Measurements from ENCODE around the gene MGAT5.

MGAT5 gene

DNA sequence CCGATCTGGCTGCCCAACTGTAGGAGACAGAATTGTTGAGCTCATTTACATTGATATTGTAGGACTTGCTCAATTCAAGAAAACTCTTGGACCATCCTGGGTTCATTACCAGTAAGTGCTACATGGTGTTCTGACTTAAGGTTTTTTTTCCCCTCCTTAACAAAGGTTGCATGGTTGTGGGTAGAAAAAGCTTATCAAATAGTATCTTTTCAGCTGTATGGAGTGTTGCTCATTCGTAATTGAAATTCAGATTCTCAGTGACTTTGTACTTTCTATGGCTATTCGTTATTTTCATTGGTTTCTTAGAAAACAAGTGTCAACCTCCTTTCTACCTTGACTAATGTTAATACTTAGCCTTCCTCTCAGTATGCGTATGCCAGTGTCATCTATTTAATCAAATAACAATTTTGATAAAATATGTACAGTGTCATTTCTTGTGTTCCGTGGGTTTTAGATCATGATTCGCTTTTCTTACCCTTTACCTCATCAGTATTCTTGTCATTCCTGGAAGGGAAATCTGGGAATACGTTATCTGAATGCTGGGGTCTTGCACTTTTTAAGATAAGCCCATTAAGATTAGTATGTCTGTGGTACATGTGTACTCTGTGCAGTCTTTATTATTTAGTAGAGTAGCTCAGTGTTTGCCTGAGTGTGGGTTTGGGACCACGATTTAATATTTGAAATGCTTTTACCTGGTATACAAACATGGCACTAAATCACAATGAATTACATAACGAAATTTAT is 91.3 kb downstream of the MGAT5 start:
- no peak for DNase-seq

DNA sequence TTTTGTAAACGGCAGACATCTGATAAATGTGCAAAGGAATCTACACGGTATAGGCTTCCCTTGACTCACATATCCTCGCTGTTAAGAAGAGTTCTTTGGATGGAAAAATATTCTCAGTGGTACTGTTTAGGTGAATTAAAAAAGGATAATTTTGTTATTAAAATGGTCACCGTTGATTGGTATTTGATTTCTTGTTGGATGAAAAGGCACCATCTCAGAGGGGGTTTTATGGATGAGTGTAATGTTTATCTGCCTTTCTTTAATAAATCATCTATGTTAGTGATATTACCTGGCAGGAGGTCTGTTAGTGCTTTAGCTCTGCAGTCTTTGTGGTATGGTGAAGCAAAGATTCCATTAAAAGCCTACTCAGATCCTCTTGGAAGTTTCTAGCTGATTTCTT is 92.3 kb downstream of the MGAT5 start:
- DNase-seq: no peak

DNA sequence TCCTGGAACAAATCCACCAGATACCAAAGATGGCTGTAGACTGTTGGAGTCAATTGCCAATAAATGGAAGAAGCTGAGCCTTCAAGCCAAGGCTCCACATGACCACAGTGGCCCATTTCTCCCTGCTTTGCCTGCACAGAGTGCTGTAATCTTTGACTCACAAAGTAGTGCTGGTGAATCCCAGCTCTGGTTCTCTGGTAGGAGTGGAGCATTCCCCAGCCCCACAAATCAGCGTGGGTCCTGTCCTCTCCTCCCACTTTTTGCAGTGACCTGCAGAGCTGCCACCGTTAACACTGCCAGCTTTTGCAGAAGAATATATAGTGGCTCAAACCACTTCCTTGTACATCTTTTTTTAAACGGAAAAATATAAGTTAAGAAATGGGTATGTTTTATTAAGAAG is 93.9 kb downstream of the MGAT5 start:
- DNase-seq: no peak

DNA sequence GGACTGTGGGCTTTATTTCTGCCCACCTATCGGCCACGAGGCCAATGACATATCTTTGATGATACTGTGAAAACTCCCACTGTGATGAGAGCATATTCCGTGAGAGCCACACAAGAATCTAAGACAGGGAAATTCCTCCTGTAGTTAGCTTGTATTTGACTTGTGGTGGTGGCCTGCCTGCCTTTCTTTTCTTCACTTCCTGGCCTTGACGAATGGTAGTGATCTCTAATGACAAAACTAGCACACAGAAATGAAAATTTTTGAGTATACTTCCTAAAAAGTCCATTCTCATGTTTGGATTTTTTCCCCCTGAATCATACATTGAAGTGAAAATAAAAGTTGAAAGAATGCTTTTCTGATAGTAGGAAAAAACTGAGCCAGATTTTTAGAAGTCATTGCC is 94.4 kb downstream of the MGAT5 start:
- DNase-seq: no peak

DNA sequence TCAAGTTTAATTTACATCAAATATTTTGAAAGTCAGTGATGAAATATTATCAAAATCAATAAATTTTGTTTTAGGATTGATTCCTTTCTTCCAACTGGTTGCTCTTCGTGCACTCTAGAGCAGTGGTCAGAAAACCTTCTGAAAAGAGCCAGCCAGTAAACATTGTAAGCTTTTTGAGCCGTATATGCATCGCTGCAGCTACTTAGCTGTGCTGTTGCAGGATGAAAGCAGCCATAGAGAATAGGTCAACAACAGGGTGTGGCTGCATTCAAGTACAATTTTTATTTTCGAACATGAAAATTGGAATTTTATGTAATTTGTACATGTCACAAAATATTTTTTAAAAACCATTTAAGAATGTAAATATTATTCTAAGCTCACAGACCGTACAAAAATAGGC is 94.9 kb downstream of the MGAT5 start:
- DNase-seq: no peak

DNA sequence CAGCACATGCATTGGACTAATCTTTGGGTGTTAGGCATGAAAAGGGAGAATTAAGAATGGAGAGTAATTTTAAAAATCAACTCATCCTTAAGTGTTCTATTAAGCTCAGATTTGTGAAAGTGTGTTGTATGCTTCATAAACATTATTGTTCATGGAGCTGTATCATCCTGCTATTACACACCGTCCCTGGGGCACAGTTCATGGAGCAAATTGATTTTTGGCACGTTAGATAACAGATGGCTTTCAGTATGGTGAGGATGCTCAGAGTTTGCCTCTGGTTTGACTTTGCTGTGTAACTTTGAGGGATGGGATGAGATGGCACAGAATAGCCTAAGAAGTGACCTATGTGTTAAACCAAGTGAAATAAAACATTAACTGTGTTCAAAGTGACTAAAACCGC is 97.1 kb downstream of the MGAT5 start:
- no peak for DNase-seq

DNA sequence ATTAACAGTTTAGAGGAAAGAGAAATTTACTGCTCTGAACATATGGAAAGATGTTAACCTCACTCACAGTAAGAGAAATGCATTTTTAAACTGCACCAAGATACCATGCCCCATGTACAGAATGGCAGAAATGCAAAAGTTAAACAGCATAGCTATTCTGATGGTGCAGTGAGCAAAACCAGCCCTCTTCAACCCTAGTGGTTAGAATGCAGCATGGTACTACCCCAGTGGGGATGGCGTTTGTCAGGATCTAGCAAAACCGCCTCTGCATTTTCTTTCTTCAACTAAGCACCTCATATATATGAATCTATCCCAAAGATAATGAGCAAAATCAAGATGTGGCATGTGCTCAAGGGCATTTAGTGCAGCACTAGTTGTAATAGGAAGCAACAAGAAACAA is 98.0 kb downstream of the MGAT5 start:
- DNase-seq: no peak

DNA sequence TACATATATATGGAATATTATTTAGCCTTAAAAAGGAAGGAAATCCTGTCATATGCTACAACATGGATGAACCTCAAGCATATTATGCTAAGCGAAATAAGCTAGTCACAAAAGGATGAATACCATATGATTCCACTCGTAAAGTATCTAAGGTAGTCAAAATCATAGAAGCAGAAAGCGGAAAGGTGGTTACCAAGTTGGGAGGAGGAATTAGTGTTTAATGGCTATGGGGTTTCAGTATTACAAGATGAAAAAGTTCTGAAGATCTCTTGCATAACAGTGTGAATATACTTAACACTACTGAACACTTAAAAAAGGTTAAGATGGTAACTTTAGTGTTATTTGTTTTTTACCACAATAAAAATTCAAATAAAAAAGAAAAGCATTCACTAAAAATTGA is 99.0 kb downstream of the MGAT5 start:
- DNase-seq: no peak

DNA sequence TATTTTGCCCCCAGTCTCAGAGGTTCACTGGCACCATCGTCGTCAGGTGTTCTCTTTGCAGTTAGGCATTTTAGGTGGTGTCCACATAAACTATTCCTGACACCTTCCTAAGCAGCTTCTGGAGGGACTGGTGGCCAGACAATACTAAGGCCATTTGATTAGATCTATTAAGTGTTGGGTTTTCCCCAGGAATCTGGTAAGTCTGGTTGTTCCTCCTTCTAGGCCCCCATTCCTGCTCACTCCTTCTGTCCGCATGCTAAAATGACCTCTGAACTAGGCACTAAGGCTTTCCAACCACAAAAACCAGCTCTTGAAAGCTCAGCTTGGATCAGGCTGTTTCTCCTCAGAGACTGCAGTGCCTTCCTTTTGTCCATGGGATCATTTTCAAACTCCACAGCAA is 100.7 kb downstream of the MGAT5 start:
- DNase-seq: no peak

DNA sequence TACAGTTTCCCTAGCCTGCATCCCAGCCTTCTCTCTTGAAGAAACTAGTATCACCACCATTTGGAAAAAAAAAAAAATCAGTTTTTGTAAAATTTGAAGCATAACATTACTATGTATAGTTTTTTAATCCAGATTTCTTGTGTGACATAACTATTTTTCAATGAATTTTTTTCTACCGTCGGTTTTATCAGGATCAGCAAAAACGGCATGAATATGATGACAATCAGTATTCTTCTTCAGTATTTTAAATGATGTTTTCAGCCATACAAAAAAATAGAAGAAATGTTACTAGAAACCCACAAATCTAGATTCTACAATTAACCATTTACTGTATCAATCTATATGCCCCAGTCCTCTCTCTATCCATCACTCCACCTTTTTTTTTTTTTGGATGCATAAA is 103.9 kb downstream of the MGAT5 start:
- no peak for DNase-seq

DNA sequence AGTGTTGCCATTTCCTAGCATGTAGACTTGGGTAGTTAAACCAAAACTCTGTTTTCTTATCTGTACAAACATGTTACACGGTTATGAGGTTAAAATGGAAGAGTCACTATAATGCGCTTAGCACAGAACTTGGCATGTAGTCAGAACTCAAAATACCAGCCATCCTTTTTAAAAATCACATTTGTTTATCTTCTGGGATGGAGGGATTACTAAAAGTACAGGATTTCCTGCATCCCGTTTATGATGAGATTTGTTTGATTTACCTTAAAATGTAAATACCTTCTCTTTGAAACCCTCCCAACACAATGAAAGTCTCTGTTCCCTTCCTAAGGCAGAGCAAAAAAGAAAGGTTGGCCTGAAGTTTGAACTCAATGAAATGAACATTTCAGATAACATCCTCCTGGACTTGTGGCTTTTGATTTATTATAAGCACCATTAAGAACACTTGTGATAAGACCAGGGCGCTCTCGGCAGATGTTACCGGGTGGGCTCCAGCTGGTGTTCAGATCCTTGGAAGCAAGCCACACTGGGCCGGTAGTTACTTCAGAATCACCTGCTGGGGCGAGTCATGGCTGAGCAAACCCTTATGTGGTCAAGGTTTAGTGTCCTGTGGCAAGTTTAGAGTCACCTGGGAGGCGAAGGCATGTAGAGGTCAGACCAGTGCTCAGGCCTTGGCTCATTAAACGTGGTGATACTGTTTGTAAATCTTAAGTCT is 105.7 kb downstream of the MGAT5 start:
- no peak for DNase-seq

DNA sequence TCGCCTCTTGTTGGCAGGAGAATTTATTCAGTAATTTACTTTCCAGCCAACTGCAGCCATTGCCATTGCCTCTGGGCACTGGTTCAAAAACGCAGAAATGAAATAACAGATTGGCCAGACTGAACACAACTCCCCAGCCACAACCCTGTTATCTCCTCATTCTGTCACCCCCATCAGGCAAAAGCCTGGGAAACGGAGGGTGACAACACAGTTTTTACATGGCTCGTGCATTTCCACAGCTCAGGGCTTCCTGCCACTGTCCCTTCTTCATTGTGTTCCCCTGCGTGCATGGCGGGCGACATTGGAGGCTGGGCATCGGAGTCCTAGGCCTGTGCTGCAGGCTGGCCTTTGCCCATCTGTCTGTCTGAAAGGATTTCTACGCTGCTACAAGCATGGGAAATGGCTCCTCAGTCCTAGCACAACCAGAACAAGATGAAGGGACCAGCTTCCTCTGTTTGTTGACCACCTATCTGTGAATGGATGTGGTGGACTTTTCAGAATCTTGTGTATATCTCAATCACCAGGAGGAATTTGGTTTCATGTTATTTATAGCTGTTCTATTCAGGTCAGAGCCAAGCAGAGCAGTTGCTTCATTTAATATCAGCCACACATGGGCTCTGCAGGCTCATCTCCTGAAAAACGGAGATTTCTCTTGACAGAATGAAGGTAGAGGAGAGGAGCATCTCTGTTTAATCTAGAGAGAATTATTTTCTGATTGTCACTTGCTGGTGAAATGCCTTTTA is 107.0 kb downstream of the MGAT5 start:
- DNase-seq: no peak

DNA sequence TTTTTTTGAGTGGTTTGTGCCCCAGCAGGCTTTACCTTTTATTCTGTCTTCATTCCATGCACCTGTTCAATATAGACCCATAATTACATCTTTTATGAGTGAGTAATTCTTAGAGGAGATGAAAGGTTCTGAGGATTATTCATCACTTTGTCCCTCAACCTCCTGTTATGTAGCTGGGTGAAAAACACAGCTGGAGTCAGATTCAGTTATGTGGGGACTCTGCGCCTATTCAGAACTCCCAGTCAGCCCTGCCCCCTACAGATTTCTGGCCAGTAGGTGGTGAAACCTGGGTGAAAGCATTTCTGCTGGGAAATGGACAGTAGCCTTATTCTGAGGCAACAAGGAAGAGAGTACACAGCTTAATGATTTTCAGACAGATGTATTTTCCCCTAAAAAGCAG is 107.8 kb downstream of the MGAT5 start:
- DNase-seq: no peak

DNA sequence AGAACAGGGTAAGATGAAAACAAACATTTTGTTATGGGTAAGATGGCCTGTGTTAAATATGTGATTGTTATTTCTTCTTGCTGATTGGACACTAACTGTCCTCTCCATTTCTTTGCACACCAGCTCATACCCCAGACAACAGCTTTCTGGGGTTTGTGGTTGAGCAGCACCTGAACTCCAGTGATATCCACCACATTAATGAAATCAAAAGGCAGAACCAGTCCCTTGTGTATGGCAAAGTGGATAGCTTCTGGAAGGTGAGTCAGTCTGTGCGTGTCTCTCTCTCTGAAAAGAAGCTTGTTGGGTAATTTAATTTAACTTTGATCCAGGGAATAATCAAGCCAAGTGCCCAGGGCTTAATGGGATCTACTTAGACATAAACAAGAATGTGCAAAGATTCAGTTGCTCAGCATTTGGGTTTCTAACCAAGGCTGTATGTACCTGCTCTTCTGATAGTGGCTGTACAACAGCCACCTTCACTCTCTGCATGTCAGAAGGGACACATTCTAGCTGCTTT is 108.3 kb downstream of the MGAT5 start:
- DNase-seq: no peak

DNA sequence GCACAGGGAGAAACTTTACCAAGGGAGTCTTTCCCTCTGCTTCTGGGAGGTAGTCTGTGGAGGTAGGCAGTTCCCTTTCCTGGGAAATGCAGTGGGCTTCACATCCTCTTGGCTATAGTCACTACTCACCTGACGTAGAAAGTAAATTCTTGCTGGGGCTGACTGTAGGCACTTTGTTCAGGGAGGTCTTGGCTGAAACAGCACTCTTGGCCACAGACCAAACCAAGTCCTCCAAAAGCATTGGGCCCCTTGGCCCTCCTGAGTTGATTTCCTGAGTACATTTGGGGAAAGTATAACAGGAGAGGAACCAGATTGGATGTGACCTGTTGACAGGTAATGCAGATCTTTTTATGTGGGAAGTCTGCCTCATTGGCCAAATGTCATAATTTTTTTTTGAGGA is 108.9 kb downstream of the MGAT5 start:
- DNase-seq: no peak

DNA sequence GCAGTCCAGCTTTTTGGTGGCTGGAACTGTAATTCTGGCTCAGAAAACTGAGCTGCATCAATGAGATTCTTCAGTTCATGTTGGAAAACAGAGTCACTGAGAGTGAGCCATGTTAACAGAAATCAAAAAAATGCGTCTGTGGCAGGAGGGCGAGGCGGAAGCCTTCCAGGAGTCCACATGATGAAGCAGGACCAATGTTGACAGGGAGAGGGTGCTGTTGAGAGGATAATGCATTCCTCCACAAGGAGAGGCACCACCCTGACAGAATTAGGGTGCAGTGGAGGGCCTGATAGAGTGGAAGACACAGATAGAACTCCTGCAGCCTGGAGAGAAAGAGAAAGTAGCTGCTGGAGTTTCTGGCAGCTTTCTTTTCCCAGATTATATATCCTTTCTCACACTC is 111.5 kb downstream of the MGAT5 start:
- DNase-seq: no peak

DNA sequence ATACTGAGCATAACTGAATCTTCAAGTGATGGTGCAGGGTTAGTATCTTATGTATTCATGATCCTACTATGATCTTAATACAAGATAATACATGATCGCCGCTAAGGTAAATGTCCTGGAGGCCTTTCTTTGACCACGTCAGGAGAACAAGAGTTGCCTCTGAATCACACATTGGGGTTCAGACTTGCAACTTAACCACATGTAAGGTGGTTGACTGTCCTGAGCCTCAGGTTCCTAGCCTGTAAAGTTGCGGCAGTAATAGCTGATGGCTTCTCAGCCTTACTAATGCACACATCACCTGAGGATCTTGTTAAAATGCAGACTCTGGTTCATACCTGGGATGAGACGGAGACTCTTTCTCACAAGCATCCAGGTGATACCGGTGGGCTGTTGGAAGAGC is 112.5 kb downstream of the MGAT5 start:
- DNase-seq: no peak

DNA sequence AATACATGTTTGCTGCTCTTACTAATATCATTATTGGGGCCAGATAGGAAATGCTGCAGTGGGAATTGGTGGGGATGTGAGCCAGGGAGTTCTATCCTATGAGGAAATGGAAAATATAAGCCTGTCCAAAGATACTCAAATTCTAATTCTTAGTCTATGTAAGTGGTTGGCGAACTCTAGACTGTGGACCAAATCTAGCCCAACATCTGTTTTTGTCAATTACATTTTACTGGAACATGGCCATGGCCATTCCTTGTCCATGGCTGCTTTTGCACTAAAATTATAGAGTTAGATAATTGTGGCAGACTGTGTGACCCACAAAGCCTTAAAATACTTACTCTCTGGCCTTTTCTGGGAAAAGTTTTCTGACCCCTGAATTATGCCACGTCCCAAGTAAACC is 113.3 kb downstream of the MGAT5 start:
- DNase-seq: no peak

DNA sequence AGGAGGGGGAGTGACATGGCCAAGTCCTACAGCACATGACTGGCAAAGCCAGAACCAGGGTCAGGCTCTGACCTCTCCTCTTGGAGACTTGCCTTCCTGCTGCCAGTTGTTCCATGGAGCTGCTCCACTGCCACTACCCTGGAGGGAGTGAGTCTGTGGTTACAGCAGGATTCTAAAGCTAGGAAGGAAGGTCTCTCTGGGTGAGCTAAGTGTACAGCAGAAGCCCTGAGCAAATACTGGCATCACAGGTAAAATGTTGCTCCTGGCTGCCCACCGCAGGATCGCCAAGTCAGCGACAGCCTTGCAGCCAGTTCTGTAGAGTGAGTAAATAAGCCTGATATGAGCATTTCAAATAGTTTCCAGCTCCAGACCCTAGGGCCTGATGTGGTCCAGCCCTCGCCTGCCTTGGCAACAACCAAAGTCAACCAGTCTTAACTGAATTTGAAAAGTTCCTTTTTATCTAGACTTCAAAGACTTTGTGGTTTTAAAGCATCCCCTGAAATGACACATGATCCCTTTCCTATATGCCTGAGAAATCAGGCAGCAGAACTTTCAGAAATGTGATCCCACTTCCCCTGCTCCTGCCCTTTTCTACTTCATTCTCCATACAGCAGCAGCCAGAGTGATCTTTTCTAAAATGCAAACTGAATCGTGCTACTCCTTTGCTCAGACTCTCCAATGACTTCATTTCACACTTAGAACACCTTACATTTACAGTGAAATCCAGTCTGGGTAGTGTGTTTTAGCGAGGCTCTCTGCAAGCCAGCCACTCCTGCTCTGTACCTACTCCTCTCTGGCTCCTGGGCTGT is 114.3 kb downstream of the MGAT5 start:
- DNase-seq: no peak

DNA sequence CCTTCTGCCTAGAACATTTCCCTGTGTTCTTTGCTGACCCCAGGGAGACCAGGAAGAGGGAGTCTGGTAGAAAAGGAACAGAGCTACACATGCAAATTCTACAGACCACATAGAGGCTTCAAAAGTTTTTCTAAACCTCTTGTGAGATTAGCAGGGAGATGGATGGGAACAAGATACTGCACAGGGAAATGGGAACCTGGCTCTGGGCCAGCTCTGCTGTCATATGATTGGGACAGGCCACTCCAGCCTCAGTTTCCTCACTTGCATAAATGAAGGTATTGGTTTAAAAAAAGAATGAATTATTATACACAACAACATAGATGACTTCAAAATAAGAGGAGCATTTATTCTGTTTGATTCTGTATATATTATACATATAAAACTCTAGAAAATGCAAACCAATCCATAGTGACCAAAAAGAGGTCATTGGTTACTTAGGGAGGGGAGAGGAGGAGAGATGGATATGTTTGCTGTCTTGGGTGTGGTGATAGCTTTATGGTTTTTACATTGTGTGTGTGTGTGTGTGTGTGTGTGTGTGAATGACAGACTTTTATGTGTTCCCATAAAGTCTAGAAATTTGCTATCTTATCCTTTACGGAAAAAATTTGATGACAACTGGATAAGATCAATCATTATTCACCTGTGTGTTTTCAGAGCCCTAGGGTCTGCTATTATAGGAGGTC is 115.5 kb downstream of the MGAT5 start:
- DNase-seq: no peak

DNA sequence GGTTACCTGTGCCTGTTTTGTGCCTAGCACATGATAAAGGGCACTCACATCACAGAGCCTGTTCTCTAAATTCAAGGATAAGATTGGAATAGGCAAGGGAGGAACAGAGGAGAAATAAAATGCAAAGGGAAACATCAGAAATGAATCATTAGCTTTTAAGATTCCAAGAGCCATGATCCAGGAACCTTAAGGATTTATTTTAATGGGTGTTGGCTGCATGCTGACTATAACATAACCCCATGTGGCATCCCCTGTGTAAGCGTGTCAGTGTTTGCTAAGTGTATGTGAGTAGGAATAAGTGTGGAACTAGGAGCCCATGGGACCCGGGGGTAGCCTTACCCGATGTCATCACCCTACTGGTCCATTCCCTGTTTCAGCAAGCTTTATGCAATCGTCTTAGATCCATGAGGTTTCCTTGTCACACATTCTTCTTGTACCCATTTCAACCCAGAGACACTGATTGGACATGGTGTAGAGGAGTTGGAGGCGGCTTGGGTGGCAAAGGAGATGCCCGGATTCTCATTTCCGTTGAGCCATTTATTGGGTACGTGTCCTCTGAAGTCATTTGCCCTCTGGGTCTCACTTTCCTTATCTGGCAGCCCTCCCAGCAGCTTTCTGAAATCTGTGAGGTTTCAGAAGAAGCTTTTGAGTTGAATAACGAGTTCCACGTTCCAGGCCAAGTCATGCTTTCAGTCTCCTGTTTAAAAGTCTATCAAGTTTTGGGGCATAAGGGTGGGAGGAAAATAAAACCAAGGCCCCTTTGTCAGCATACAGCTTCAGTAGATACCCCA is 117.0 kb downstream of the MGAT5 start:
- DNase-seq: no peak

DNA sequence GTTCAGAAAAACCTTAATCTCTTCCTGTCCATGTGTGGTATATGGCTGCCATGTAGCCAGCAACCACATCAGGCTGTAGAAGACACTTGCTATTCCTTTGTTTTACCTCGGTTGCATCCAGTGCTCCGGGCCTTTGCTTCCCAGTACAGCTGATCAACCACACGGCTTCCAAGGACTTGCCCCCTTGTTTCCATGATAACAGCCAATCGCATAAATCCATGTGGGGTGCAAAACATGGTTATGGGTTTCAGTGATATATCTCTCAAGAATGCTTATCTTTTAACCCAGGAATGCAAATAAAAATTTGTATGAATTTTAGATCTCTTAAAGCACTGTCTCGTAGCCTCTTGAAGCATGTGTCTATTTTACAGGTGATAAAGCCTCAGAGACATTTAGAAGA is 118.3 kb downstream of the MGAT5 start:
- no peak for DNase-seq

Measured in stimulated activated CD4-positive, alpha-beta T cell treated with anti-CD3 and anti-CD28 coated beads, Interleukin-1b, Interleukin-23, amount 100 ng/mL, for 48 hours (primary cell).